Fibroblast of gingiva (primary cell): ENCODE results near the gene SLC5A6.

Source experiments
- DNase-seq: peaks from one replicate; pipeline ENCODE4 v3.0.0-alpha.2; 2011; ENCODE audit warnings: low read depth

Gene SLC5A6

DNA sequence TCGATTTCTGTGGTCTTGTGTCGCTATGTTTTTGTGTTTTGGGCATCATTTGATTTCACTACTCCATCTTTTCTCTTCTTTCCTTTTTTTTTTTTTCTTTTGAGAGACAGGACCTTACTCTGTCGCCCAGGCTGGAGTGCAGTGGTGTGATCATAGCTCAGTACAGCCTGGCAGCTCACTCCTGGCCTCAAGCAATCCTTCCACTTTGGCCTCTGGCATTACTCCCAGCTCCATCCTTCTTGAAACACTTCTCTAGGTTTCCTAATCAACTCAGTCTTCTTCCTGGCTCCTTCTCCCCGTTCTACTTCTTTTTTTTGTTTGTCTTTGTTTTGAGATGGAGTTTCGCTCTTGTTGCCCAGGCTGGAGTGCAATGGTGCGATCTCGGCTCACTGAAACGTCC is 36.7 kb downstream of the SLC5A6 start:
- DNase-seq, result peak; percentile 83

DNA sequence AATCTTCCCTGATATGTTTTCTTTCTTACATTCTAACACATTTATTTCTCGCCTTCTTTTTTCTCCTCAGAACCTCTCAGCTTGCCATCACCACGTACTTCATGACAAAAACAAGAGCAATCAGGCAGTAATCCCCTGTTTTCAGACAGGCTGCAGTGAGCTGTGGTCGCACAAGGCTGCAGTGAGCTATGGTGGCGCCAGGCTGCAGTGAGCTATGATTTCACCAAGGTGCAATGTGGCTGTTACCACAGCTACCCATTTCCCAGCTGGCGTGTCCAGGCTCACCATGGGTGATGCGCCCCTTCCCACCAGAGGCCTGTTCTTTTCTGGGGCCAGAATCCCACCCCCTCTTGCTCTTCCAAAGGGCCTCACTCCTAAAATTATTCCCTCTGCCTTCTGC is 37.4 kb downstream of the SLC5A6 start:
- DNase-seq, result no peak

DNA sequence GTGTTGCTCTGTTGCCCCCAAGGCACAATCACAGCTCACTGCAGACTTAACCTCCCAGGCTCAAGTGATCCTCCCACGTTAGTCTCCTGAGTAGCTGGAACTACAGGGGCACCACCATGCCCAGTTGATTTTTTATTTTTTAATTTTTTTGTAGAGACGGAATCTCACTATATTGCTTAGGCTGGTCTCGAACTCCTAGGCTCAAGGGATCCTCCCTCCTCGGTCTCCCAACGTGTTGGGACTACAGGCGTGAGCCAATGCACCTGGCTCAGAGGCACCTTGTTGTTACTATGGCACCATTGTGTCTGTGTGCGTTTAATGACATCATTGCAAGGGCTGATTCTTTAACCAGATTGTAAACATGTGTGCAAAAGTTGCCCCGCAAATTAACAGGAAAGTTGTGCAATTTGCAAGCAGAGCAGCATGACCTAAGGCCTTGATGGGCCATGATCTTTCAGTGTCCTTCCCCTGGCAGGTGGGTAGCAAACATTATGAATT is 40.7 kb downstream of the SLC5A6 start:
- peak; percentile 62 for DNase-seq

DNA sequence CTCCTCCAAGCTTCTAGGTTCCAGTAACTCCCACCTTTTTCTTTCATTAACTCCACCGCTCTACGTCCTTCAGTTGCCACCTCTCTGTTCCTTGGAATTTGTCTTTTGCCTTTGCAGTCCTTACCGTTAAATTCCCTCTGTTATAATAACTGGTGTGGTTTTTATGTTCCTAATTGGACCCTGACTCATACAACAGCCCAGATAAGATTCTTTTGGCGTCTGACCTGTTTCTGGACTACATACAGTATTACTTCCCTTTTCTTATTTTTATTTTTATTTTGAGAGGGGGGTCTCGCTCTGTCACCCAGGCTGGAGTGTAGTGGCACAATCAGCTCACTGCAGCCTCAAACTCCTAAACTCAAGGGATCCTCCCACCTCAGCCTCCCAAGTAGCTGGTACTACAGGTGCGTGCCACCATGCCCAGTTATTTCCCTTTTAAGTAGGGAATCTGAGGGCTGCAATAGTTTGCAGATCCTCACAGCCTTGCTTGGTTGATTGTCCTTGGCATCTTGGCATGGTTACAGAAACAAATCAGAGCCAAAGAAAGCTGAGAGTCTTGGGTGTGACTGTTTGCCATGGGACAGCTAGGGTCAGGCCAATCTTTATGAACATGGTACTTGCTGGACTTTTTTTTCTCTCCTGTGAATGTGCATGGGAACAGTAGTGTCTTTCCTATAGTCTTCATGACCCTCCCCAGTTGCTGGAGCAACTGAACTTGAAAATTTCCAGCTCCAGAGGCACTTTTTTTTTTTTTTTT is 41.3 kb downstream of the SLC5A6 start:
- DNase-seq, result no peak

DNA sequence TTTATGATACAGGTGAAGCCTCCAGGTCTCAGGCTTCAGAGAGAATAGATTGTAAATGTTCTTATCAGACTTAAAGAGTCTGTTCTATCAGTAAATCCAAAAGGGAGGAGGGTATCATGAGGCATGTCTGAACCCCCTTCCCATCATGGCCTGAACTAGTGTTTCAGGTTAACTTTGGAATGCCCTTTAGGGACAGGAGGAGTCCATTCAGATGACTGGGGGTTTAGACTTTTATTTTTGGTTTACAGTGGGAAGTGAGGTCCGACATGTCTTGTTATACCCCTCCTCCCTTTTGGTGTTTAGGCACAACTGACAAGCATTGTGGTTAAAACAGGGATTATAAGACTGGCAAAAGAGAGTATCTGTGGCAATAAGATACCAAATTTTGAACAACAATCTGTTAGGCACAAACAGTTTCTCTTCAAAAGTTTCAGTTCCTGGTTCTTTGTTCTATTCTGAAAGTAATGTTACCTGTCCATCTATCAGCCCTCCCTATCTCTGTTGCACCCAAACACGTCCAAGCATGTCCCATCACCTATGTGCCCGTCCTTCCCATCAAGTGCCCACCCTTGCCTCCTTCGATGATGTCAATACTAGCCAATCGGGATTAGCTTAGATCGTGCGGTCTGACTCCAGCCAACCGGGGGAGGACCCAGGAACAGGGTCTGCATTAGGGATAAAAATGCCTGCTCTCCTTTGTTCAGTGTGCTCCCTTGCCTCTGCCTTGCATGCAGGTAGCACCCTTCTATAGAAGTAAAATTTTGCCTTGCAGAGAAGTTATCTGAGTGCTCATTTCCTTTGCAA is 46.9 kb downstream of the SLC5A6 start:
- no peak for DNase-seq

DNA sequence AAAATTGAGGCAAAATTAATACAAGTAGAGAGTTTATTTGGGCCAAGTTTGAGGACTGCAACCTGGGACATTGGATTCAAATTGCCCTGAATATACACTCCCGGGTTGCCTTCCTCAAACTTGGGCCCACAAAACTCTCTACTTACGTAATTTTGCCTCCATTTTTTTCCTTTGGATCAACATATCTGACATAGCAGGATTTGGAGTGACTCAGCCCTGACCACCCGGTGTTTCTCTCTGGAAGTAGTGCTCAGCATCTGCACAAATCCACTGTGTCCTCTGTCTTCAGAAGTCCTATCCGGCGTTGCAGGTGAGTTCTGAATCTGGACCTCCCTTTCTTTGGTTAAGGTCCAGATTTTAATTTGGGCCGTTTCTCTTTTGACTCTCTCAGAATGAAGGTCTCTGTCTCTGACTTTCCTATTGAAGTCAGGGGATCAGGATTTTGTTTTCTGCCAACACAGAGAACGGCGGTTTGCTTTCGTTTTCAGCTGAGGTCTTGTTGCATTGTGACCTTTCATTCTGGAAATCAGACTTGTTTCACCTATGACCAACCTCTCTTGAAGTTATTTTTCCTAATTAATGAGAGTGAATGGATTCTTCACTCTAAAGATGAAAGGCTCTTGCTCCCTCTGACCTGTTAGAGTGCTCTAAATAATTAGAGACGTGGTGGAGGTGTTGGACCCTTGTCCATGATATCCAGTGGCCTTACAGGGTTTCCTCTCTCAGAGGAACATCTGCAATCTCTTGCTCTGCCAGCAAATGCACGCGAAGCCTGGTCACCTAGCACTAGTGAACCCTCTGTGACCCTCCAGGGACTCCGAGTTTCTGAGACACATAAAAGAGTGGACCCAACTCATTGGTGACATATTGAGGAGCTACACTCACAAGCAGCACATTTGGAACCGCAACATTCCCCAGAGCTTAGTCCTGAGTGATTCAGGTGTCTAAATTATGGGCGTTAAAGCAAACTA is 49.6 kb downstream of the SLC5A6 start:
- no peak for DNase-seq

DNA sequence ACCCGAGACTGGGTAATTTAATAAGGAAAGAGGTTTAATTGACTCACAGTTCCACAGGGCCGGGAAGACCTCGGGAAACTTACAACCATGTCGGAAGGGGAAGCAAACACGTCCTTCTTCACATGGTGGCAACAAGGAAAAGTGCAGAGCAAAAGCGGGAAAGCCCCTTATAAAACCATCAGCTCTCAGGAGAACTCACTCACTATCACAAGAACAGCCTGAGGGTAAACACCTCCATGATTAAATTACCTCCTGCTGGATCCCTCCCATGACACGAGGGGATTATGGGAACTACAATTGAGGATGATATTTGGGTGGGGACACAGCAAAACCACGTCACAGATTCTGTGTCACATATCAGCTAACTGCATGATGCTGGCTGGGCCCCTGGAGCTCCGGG is 51.9 kb downstream of the SLC5A6 start:
- DNase-seq, result no peak

DNA sequence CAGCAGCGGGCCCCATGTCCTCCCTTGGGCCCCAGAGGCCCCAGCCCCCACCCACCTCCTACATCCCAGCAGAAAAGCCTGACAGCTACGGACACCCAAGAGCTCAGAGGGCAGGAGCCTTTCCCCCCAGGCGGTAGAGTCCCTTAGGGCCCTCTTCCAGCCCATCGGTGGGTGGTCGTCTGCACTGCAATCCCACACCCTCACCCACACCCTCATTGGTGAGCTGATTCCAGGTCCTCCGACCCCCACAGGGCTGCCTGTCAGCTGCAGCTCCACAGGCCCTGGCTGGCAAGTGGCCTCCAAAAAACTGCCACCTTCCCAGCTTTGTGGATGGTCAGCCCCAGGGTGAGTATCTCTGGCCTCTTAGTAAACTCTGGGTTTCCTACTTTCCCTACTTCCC is 52.8 kb downstream of the SLC5A6 start:
- DNase-seq, result no peak

DNA sequence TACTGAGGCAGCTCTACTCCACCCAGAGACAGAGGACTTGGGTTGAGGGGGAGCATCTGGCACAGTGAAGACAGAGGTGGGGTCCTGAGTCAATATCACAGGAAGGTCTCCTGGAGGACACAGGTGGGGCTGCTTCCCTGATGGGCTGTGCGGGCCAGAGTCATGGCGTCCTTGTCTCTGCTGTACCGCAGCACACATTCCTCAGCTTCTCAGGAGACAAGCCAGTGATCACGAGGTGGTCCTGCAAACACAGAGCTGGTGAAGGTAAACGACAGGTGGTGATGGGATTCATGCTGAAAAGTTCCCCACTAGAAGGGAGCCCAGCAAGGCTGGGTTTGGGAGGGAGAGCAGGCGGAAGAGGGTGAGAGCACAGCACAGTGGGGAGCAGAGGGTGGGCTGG is 53.6 kb downstream of the SLC5A6 start:
- DNase-seq, result no peak

DNA sequence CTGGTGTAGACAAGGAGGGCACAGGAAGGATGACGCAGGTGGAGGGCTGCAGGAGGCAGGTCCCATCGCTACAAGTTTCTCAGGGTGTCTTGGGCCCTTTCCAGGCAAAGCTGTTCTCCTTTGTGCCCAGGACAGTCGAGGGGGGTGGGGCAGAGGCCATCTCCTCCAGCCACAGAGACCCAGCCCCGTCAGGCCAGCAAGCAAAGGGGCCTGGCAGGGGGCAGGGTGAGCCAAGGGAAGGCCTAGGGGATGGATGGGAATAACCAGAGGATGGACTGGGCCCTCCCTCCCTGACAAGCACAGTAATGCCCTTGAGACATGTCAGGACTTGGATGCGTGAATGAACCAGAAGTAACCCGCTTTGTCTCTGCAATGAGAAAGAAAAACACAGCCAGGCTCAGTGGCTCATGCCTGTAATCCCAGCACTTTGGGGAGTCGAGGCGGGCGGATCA is 57.0 kb downstream of the SLC5A6 start:
- DNase-seq, result no peak

DNA sequence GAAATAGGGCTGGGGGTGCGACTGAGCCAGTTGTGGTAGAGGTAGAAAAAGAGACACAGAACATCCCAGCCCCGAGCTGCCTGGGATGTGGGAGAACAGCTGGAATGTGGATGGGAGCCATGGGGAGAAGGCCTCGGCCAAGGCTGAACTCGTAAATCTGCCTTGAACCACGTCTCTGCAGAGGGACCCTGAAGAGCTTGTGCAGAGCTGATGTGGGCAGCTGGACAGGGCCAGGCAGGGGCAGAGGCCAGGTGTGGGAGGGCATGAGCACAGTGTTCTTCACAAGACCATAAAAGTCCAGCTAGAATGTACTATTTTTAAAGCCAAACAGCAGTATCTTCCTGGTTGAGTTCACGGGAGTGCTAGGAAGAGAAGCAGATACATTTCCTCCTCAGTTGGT is 57.6 kb downstream of the SLC5A6 start:
- no peak for DNase-seq

DNA sequence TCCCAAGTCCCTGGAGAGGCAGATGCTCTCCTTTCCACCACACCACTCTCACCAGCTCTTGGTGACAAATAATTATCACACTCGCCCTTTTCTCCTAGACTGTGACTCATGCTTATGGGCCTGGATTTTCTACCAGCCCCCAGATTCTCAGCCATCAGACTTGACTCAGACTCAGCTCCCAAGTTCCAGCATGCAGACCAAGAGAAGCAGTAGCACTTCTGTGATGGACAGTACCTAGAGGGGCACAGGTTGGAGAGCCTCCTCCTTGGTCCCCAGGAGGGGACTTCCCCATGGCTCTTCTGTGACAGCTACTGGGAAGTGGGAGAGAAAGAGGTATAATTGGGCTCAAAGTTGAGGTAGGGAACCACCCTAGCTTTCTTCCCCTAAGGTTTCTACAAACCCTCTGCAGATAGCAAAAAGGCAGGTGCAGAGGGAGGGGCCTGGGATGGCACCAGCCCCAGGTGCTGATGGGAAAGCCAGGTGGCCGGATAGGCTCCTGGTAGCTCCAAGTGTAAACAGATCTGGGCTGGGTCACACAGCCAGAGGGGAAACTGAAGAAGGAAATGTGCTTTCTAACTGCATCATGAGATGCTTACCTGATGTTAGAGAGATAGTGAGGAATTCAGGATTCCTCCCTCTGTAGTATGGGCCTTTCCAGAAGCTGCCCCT is 59.1 kb downstream of the SLC5A6 start:
- no peak for DNase-seq

DNA sequence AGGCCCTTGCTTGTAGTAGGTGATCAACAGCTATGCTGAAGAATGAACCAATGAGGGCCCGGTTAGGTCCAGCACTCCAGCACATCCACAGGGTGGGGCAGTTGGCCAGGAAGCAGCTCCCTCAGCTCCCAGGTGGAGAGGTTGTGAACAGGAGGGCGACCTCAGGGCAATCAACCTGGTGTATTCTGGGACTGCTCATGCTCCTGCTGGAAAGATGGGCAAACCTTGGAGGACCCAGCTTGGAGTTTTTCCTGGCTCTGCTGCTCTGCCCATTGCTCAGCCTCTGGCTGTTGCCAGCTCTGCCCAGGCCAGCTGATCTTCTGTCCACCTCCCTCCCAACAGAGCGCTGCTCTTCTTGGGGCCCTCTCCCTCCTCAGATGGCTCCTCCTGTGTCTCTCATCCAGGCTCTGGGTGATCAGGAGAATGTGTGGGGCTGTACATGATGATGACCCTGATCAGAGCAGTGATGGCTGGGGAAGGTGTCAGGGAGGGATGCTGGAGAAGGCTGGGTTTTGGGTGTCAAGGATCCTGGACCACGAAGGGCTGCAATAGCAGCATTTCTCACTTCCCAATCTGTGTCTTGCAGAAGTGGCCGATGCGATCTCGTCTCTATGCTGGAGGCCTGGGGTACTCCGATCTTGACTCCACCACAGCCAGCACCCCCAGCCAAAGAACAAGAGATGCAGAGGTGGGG is 59.8 kb downstream of the SLC5A6 start:
- DNase-seq, result no peak

DNA sequence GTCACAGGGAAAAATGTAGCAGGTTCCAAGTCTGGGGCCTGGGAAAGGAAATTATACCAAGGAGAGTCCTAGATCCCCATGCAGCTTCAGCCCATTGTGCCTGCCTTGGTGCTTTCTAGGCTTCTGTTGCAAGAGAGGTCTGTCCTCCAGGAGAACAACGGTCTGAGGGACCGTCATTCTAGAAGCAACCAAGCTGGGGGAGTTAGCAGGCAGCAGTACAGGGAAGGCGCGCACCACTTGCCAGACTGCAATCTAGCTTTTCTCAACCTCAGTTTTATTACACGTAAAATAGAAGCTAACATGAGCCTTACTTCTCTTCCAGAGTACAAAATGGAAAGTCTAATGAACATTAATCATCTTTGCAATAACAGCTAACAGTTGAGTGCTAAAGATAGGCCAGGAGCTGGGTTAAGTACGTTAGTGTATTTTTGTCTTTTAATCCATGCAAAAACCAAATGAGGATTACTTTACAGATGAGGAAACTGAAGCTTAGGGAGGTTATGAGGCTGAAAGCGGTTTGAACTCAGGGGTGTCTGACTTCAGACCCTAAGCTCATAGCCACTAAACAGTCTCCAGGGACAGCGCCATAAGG is 61.3 kb downstream of the SLC5A6 start:
- no peak for DNase-seq
